Right hindlimb (tissue), 1 donor: ENCODE data around the gene CARF.

Experiments
- DNase-seq: peaks from one replicate; pipeline ENCODE4 v3.0.0-alpha.2; 2018

Gene CARF

GRCh38 chr2:203025592-203025991, 113.5 kb downstream of the CARF start:
- no peak for DNase-seq

- DNase-seq: no peak
Measured at GRCh38 chr2:203030545-203030944, 118.5 kb downstream of the CARF start.

DNA sequence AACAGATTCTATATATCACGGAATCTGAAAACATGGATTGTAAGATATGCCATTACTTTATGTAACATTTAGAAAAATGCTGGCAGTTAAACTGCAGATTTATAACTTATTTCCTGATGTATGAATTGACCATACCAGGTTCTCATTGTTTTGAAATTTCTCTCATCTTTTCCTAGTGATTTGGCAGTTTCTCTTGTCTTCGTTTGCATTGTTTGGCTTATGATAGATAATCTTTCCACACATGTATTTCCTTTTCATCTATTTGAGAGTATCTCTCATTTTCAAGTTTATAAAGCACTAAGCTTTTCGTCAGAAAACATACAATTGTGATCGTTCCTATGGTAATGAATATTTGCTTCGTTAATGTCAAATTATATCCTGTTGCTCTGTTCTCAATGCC, 118.9 kb downstream of the CARF start:
- no peak for DNase-seq

DNA sequence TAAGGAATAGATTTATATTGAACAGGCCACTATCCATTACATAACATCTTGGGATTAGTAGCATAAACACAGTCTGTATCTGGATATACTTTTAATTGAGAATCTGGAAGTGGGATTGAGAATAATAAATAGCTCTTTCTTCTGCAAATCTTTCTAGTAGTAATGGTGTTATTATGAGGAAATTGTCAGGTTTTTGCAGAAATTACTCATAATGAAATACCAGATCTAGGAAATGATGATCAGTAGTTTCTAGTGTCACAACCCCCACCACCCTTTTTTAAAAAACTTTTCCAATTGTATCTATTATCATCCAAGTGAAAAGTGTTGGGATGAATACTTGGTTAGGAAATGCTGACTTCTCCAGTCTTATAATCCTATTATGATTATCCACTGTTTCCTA, 121.3 kb downstream of the CARF start:
- DNase-seq: no peak

DNA sequence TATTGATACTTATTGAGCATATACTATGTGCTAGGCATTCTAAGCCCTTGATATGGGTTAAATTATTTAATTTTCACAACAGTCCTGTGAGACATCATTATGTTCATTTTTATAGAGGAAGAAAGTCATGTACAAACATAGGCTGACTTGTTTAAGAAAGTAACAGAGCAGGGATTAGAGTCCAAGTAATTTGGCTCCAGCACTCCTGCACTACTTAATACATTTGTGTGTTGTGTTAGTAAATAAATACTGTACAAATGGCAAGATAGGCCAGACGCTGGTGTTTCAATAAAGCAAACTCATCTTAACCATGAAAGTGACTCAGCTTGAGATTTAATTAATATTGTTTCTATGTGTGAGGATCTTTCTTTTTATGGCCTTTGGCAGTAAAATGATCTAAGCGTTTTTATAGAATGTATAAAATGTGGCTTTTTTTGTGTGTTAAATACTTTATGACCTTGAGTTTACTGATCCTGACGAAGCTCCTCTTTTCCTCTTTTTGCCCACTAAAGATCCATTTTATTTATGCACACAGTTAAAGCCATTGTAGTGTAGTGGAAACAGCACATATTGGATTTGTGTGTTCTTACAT, 123.9 kb downstream of the CARF start:
- no peak for DNase-seq
